NCI-H2227 treated with DMSO at 0.1 percent for 48 hours (cell line): Measurements from ENCODE around the gene KDM2A.
"Not testable (repeated sequence)": the region's sequence is repeated elsewhere in the genome, so short reads cannot be mapped to it uniquely, and the experiment has no call there.

Experiments
- DNase-seq: peaks from one replicate; lab custom pipeline; 2025; lab: John Stamatoyannopoulos, UW

The KDM2A gene

DNA sequence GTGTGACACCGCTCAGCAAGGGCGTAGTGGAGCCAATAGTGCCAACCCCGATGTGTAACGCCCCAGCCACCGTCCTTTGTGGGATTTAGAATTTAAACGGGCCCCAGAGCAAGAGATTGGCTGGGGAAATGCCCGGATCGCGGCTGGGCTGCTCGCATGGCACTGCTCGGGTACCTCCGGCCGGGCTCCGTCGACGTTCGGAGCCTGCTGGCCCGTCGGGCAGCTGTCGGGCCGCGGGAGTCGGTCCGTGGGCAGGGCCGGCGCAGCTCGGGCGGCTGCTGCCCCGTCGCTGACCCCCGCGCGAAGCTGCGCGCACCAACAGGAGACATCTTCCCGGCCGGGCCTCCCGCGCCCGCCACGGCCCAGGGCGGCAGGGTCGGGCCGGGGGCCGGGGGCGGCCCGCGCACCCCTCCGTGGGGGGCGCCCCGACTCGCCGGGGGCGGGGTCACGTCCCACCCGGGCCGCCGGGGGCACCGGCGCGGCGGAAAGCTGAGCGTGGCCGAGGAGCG lies 1.3 kb upstream of the KDM2A start:
- DNase-seq, result no peak

DNA sequence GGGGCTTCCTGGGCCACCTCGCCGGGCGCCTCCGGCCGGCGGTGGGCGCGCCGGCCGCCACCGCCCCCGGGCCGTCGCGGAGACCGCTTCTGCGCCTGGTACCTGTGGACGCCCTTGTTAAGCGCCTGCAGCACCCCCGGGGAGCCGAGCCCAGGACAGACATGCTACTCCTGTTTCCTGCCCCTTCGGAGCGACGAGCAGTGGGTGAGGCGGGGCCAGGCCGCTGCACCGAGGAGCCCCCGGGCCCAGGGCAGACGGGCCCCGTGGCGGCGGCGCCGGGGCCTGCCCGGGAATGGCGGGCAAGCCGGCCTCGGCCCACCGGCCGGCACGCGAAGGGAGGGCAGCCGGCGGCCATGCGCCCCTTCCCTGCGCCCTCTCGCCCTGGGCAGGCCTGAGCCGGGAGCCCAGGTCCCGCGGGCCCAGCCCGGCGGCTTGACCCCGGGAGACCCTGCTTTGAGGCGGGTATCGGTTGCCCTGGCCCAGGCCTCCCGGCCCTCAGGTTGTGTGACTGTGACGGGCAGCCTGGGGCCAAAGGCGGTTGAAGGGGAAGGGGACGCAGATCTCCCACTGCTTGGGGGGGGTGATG lies 789 bp upstream of the KDM2A start:
- no peak for DNase-seq

DNA sequence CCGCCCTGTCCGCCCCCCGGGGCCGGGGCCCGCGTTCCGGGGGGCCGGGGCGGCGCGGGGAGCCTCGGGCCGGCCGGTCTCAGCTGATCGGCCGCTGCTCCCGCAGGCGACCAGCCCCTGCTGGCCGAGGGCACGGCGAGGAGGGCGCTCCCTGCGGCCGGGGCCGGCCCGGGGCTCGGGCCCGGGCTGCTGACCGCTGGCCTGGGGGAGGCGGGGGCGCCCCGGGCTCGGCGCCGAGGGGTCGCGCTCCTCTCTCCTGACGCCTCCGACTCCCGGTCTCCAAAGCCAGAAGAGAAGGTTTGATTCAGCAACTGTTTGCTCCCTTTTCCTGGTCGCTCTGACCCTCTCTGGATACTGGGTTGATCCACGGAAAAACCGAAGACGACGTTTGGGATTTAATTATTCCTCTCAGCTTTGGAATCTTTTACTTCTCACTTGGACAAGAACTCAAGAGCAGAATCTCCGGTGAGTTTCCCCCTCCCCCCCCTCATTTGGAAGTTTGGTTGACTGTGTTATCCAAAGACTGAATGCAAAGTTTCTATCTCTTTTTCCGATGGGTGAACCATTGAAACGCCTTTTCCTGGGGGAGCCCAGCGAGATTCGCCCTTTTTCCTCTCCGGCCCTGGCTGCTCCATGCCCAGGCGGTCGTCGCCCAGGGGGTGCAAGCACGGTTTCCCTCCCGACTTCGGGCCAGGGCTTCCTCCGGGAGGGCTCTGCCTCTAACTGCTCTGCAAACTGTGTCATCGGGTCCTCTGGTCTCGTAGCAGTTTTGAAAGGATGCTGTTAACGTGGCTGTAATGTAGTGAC lies 725 bp downstream of the KDM2A start:
- DNase-seq, result peak; percentile 17

DNA sequence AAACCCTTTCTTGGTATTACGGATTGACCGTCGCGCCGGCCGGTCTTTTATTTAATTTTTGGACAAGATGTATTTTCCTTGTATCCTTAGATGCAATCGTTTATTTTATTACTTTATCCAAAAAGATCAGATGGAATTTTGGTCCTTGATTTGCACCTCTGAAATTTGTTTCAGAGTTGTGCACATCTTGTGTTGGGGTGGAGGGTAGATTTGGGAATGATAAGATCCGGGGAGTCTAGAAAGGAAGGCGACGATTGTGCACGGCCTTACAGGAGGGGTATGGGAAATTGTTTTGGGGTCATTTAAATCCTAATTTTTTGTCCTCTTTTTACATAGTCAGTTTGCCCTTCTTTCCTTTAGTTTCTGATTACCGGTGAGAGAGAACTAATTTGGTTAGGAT lies 1.4 kb downstream of the KDM2A start:
- no peak for DNase-seq

DNA sequence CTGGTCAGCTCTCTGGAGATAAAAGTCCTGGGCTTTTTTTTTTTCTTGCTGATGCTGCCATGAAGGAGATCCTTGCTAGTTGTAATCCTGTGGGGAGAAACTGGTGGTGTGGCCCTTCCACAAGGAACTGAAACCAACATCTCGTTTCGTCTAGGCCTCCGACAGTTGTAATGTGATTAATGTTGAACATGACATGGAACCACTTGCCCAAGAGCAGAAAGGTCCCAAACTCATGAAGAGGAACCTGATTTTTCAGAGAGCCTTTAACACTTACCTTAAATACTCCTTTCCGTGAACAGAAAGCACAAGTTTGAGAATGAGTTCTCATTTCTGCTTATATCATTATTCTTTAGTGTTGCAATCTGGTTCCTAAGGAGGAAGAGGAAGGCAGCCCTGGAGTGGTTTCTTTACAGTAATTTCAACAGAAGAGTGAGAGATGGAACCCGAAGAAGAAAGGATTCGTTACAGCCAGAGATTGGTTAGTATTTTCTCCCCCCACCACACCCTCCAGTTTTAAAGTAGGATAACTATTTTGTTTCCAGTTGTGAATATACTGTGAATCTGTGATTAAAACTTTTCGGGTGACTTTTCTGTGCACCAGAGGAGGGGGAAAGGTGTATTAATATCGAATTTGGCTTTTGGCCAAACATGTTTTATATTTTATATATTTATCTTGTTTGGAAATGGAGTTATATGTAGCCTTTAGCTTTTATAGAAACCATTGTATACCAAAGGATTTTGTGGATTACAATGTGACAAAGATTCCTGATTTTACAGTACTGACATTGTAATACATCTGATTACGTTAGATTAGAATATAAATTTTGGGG lies 2.0 kb downstream of the KDM2A start:
- DNase-seq, result no peak

DNA sequence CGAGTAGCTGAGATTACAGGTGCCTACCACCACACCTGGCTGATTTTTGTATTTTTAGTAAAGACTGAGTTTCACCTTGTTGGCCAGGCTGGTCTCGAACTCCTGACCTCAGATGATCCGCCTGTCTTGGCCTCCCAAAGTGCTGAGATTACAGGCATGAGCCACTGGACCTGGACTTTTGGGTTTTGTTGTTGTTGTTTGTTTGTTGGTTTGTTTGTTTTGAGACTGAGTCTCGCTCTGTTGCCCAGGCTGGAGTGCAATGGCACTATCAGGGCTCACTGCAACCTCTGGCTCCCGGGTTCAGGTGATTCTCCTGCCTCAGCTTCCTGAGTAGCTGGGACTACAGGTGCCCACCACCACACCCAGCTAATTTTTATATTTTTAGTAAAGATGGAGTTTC lies 4.7 kb downstream of the KDM2A start:
- not testable (repeated sequence) for DNase-seq

DNA sequence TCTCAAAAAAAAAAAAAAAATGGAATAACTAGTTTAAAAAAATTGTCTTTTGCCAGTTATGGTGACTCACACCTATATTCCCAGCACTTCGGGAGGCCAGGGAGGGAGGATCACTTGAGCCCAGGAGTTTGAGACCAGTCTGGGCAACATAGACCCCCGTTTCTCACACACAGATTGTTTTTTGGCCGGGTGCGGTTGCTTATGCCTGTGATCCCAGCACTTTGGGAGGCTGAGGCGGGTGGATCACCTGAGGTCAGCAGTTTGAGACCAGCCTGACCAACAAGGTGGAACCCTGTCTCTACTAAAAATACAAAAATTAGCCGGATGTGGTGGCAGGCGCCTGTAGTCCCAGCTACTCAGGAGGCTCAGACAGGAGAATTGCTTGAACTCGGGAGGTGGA lies 7.2 kb downstream of the KDM2A start:
- DNase-seq, result not testable (repeated sequence)

DNA sequence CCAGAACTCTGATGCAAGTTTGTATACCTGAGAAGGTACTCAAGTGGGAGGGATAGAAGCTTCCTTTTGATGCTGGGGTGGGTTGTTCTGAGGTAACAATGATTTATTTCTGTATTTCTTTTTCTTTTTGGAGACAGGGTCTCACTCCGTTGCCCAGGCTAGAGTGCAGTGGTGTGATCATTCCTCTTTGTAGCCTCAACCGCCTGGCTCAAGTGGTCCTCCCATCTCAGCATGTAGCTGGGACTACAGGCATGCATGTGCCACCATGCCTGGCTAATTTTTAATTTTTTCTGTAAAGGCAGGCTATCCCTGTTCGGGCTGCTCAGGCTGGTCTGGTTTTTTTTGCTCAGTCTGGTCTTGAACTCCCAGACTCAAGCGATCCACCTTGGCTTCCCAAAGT lies 7.9 kb downstream of the KDM2A start:
- no peak for DNase-seq

DNA sequence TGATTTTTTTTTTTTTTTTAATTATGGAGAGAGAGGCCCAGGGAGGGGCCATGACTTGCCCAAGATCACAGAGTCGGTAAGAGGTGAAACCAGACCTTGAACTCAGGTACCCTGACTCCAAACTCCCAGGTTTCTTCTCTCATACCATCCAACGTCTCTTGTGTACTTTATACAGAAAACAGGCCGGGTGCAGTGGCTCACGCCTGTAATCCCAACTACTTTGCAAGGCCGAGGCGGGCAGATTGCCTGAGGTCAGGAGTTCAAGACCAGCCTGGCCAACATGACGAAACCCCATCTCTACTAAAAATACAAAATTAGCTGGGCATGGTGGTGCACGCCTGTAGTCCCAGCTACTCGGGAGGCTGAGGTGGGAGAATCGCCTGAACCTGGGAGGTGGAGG lies 11.8 kb downstream of the KDM2A start:
- DNase-seq, result not testable (repeated sequence)

DNA sequence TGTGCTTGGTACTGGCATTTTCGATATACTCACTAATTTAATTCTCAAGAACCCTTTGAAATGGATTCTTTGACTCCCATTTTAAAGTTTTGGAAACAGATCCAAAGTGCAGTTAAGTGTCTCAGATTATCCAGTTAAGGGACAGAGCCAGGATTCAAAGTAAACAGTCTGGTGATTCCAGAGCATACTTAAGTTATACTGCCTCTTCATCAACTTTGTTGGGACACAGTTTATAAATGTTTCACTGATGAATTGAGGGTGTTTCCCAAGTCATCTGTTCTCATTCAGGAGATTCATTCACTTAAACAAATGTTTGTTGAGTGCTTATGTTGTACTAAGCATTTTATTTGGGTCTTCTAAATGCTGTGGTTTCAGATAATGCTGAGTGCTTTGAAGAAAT lies 17.1 kb downstream of the KDM2A start:
- DNase-seq, result no peak

DNA sequence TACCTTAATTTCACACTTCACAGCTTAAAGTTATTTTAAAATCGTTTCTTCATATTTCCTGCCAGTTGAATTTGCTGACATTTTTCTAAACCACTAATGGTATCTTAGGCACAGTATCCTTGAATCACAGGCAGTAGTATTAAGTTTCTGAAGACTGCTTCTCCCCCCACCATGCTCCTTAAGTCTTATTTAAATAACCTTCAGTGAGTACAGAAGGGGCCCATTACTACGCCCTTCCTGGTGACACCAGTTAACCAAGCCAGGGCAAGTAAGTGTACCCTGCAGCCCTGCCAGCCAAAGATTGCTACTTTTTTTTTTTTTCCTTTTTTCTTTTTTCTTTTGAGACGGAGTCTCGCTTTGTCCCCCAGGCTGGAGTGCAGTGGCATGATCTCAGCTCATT lies 19.9 kb downstream of the KDM2A start:
- DNase-seq, result no peak

DNA sequence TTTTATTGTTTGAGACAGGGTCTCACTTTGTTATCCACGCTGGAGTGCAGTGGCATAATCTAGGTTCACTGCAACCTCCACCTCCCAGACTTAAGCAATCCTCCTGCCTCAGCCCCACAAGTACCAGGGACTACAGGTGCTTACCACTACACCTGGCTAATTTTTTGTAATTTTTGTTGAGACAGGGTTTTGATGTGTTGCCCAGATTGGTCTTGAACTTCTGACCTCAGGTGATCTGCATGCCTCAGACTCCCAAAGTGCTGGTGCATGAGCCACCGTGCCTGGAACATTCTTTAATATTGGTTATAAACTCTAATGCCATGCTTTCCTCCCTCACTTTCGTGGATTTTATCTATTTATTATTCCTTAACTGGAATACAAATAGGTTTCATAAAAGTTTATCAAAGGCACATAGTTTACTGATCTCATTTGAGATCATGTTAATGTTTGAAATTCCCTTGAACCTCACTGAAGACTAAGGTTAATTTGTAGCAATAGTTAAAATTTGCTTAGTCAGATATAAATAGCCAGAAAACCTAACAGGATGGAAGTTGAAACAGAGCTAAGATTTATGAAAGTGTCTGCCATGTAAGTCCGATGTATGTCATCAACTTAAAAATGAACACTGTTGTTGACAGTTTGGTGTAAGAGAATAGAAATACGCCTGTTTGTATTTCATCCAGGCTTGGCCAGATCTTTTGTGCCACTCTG lies 27.6 kb downstream of the KDM2A start:
- no peak for DNase-seq

DNA sequence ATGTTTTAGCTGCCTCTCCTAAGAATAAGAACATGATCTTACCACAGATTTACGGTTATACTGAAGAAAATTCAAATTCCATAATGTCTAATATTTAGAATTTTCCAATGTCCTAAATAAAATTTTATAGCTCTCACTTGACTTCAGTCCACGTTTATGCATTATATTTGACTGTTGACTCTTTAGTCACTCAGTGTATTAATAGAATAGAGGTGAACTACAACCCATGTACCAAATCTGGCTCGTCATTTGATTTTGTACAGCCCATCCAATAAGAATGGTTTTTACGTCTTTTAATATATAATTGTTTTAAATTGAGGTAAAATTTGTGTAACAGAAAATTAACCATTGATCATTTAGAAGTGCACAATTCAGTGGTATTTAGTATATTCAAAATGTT lies 34.9 kb downstream of the KDM2A start:
- DNase-seq, result no peak

DNA sequence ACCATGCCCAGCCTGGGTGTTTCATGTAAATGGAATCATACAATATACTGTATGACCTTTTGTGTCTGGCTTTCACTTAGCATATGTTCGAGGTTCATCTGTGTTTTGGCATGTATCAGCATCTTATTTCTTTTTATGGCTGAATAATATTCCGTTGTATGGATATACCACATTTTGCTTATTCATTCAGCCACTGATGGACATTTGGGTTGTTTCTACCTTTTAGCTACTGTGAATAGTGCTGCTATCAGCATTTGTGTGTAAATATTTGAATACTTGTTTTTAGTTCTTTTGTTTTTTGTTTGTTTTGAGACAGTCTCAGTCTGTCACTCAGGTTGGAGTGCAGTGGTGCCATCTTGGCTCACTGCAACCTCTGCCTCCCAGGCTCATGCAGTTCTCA lies 35.7 kb downstream of the KDM2A start:
- DNase-seq, result no peak

DNA sequence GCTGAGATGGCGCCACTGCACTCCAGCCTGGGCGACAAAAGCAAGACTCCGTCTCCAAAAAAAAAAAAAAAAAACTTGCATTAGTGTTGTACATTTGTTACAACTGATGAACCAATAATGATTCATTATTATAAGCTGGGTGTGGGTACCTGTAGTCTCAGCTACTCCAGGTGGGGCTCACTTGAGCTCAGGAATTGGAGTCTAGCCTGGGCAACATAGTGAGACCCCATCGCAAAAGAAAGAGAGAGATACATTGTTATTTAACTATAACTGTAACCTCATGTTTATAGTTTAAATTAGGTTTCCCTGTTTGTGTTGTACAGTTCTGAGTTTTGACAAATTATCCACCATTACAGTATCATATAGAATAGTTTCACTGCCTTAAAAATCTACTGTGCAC lies 38.6 kb downstream of the KDM2A start:
- DNase-seq, result no peak

DNA sequence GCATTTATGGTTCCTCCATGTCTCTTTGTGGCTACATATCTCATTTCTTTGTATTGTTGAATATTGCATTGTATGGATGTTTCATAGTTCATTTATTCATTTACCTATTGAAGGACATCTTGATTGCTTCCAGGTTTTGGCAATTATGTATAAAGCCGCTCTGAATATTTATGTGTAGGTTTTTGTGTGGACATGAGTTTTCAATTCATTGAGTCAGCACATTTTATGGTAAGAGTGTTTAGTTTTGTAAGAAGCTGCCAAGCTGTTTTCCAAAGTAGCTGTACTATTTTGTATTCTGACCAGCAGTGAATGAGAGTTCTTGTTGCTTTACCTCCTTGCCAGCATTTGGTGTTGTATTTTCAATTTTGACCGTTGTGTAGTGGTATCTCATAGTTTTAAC lies 39.2 kb downstream of the KDM2A start:
- no peak for DNase-seq

DNA sequence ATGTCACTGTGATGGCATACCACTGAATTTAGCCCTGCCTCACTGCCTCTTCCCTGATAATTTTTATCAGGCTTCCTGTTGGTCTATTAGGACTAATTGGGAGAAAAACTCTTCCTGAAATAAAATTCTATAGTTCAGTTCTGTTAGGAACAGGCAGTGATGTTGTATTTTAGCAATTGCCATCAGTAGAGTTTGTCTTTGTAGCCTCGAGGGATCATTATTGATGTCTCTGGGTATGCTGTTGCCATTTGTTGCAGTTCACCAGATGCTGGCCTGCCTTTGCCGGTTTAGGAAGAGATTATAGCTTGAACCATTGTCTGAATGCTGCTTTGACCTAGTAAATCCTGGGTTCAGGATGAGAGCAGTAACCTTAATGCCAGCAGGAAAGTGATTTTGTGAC lies 41.0 kb downstream of the KDM2A start:
- no peak for DNase-seq

DNA sequence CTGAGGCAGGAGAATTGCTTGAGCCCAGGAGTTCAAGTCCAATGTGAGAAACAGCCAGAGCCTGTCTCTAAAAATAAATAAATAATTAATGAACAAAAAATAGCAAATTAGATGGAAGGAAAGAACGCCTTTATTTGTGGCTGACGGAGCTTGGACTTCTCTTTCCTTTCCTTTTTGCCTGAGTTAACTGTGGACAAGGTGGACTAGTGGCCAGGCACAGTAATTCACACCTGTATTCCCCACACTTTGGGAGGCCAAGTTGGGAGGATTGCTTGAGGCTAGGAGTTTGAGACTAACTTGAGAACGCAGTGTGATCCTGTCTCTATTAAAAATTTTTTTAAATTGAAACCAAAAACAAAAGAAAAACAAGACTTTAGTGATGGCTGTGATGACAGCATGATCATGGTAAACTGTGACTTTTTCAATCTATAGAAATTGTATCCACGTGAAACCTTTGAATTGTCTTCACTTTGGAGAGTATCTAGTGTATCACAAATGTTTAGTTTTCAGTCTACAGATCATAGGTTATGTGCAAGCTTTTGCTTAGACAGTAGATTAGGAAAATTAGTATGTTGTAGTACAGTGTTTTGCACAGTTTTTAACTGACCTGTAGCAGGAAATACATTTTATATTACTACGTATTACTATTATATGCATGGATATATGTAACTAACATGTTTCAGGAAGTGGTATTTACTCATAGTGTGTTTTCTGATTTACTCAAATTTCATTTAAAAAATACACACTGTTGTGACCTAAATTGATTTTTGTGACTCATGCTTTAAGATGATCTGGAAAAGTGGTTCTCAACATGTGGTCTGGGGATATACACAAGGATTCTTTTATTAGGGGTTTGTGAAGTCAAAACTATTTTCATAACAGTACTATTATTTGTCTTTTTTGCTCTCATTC lies 42.1 kb downstream of the KDM2A start:
- no peak for DNase-seq

DNA sequence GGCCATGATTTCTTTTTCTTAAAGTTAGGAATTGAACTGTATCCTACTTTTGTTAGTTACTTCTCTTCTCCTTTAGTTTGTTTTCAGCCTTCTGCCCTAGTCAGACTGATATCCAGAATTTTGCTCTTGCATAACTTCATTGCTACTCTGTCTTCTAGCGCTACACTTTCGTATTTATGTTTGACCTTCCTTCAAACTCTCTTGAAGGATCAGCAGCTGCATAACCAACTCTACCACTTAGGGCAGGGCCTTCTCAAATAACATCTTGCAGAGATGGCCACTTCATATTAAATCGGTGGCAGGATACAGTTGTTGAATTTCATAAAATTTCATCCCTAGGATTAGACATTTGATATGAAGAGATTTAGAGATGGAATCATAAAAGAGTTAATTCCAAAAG lies 43.9 kb downstream of the KDM2A start:
- no peak for DNase-seq

DNA sequence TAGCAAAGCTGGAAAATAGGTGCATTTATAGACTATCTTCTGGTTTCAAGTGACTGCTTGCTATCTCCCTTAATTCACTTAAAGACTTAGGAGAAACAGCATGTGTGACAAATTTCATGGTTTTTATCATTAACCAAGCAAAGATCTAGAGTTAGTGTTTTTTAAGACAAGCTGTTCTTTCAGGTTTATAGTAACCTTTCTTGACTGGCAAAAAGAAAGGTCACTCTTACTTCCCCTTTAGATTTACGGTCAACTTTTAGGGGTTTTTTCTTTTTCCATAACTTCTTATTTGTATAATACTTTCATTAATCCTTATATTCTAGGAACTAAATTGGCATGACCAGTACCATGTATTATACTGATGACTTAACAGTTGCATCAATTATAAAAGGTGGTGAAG lies 46.6 kb downstream of the KDM2A start:
- DNase-seq, result no peak

DNA sequence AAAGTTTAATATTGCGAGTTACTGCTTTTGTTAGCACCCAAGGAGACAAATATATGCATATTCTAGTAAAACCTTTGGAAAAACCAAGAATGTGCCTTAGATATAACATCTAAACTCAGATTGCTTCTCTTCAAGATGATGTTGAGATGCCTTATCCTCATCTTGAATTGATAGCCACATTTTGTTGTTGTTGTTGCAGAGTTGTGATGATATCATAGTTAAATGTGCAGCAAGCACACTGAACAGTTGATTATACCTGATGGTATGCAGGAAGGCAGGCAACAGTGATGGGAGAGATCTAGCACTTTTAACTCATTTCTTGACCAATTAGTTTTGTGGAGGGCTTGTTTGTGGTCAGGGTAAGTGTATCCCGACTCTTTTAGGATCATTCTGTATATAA lies 48.0 kb downstream of the KDM2A start:
- no peak for DNase-seq
